ENCODE results near the gene IRAK3. TPM values are rescaled to one million over a fixed set of nuclear protein-coding genes. Genes with fewer than 3 reads are reported as not detected.

The IRAK3 gene
- total and polyA plus RNA-seq, 2 donors (not counting 3 experiments of a cell fraction or from before 2014, with no cell fraction given) = 2.3 to 8.5 TPM

GRCh38 chr12:66280561-66280960 lies 91.5 kb downstream of the IRAK3 start:
- intact Hi-C loops (cut with micrococcal nuclease) = no loop called here
- dilution Hi-C loops (cut with MboI; ENCODE audit: extremely low pct_ligation_motif_present, low sequenced_read_pairs) = no loop called here
- FAIRE-seq (no peak), DNase-seq (ENCODE audit: low read depth, low spot score) (no peak)
- ChIA-PET CTCF (no interaction called here), POLR2A (no interaction called here)
- no peaks in the 10 kb centered on the region for H4K20me1 ChIP-seq (replicated peaks; ENCODE audit: control insufficient read depth, extremely low read depth, insufficient read depth, low read length)
- no TSS peak for BruUV-seq (replicated peaks)
- H2AFZ ChIP-seq (ENCODE audit: low read depth, low read length) = no peak overlapping the region
- no peak overlapping the region for H3K4me3 ChIP-seq (replicated peaks in 1 of 3; ENCODE audit: insufficient read depth in 1 of 3, low read depth in 1 of 3, low read length in 3 of 3)
- no peaks in the 10 kb centered on the region for H3K79me2 ChIP-seq (ENCODE audit: control insufficient read depth, insufficient read depth, low read length)
- no peak overlapping the region for H3K9ac ChIP-seq (replicated peaks; ENCODE audit: extremely low read depth, insufficient read depth, low read length)
- H3K4me2 ChIP-seq (ENCODE audit: insufficient read depth, low read length) = no peak overlapping the region
- no peaks in the 10 kb centered on the region for H3K9me3 ChIP-seq (replicated peaks; ENCODE audit: control insufficient read depth, insufficient read depth, low read length)
- H3K27me3 ChIP-seq (ENCODE audit: control insufficient read depth in 2 of 2, insufficient read depth in 2 of 2, low read length in 2 of 2) = no peaks in the 10 kb centered on the region
- H3K27ac ChIP-seq (ENCODE audit: insufficient read depth, low read depth, low read length) = no peak overlapping the region
- no peaks in the 10 kb centered on the region for H3K36me3 ChIP-seq (ENCODE audit: control insufficient read depth in 2 of 2, extremely low read depth in 1 of 2, insufficient read depth in 2 of 2, low read length in 2 of 2)
- TF ChIP-seq MAX (IDR thresholded peaks at IDR 0.05; ENCODE audit: insufficient read depth, insufficient read length) (no peak), POLR2AphosphoS5 (IDR thresholded peaks at IDR 0.05; ENCODE audit: insufficient read depth, low read depth, low read length) (no peak), CTCF (IDR thresholded peaks at IDR 0.05; ENCODE audit: extremely low read depth in 1 of 2, insufficient read depth in 1 of 2, low read depth in 1 of 2, low read length in 2 of 2) (no peak), EZH2 (IDR thresholded peaks at IDR 0.05; ENCODE audit: borderline replicate concordance, low read depth, low read length, severe bottlenecking) (no peak), FOS (IDR thresholded peaks at IDR 0.05; ENCODE audit: borderline replicate concordance, insufficient read depth, low read length) (no peak), POLR2A (IDR thresholded peaks at IDR 0.05; ENCODE audit: low read depth, low read length) (no peak), GATA2 (IDR thresholded peaks at IDR 0.05; ENCODE audit: insufficient read depth, insufficient read length, low read depth, low read length) (no peak), JUN (IDR thresholded peaks at IDR 0.05; ENCODE audit: borderline replicate concordance, insufficient read depth, insufficient read length, low read depth) (no peak)
- no peaks in the 10 kb centered on the region for H3K9me1 ChIP-seq (replicated peaks; ENCODE audit: control insufficient read depth, extremely low read depth, insufficient read depth, low read length)
- peaks cover 2% of the 10 kb centered on the region for H3K4me1 ChIP-seq (ENCODE audit: control insufficient read depth, extremely low read depth, insufficient read depth, low read length)

Measured in endothelial cell of umbilical vein (primary cell).